HUES6 (cell line): ENCODE measurements around the gene GANAB.
"Not testable (repeated sequence)": the region's sequence is repeated elsewhere in the genome, so short reads cannot be mapped to it uniquely, and the experiment has no call there.

Source experiments
- H3K27ac ChIP-seq: 2 replicates; pipeline ENCODE4 v1.7.0; 2013; ENCODE audit warnings: low read depth, mild to moderate bottlenecking, low read length, inconsistent platforms
- H3K27me3 ChIP-seq: 2 replicates; pipeline ENCODE4 v1.6.1; 2013; ENCODE audit warnings: low read length; ENCODE audit not compliant: control insufficient read depth, insufficient read depth
- H3K36me3 ChIP-seq: 2 replicates; pipeline ENCODE4 v1.6.1; 2013; ENCODE audit warnings: low read length; ENCODE audit not compliant: control insufficient read depth, insufficient read depth
- H3K4me1 ChIP-seq: 2 replicates; pipeline ENCODE4 v1.6.1; 2013; ENCODE audit warnings: low read length; ENCODE audit not compliant: control insufficient read depth, insufficient read depth
- H3K4me3 ChIP-seq: 2 replicates; pipeline ENCODE4 v1.5.1; 2013; ENCODE audit warnings: low read depth, low read length
- H3K9ac ChIP-seq: one replicate; pipeline ENCODE4 v1.6.1; 2013; ENCODE audit warnings: mild to moderate bottlenecking, low read length
- H3K9me3 ChIP-seq: 2 replicates; pipeline ENCODE4 v1.6.1; 2013; ENCODE audit warnings: low read depth, low read length; ENCODE audit not compliant: control insufficient read depth, insufficient read depth

GANAB gene

GRCh38 chr11:62599069-62599696 is 47.2 kb downstream of the GANAB start:
- H3K27ac ChIP-seq: no peak overlapping the region
- H3K4me3 ChIP-seq: peak overlapping the region; percentile 13
- H3K9me3 ChIP-seq: no peaks in the 10 kb centered on the region
- peaks cover 18% of the 10 kb centered on the region for H3K27me3 ChIP-seq
- no peak overlapping the region for H3K9ac ChIP-seq
- H3K4me1 ChIP-seq: peaks cover 18% of the 10 kb centered on the region
- peaks cover 44% of the 10 kb centered on the region for H3K36me3 ChIP-seq

GRCh38 chr11:62595124-62595523 is 51.3 kb downstream of the GANAB start:
- Histone ChIP-seq H3K4me1 (peaks cover 16% of the 10 kb centered on the region), H3K4me3 (no peak overlapping the region), H3K27me3 (no peaks in the 10 kb centered on the region), H3K36me3 (peaks cover 54% of the 10 kb centered on the region), H3K27ac (no peak overlapping the region), H3K9ac (no peak overlapping the region), H3K9me3 (no peaks in the 10 kb centered on the region)

- Histone ChIP-seq H3K4me3 (no peak overlapping the region), H3K36me3 (peaks cover 54% of the 10 kb centered on the region), H3K27ac (no peak overlapping the region), H3K9me3 (no peaks in the 10 kb centered on the region), H3K9ac (no peak overlapping the region), H3K27me3 (no peaks in the 10 kb centered on the region), H3K4me1 (peaks cover 7% of the 10 kb centered on the region)
Measured at GRCh38 chr11:62593434-62594044, 52.9 kb downstream of the GANAB start.

- Histone ChIP-seq H3K27me3 (no peaks in the 10 kb centered on the region), H3K9me3 (no peaks in the 10 kb centered on the region), H3K27ac (no peak overlapping the region), H3K4me3 (no peak overlapping the region), H3K36me3 (peaks cover 53% of the 10 kb centered on the region), H3K4me1 (peaks cover 7% of the 10 kb centered on the region), H3K9ac (no peak overlapping the region)
Measured at GRCh38 chr11:62592989-62593421, 53.4 kb downstream of the GANAB start.

- H3K36me3 ChIP-seq: peaks cover 53% of the 10 kb centered on the region
- no peaks in the 10 kb centered on the region for H3K27me3 ChIP-seq
Measured at GRCh38 chr11:62592146-62592815, 54.1 kb downstream of the GANAB start.

GRCh38 chr11:62591448-62592145 is 54.8 kb downstream of the GANAB start, which contains the start of gene TUT1:
TSS of gene TUT1 (minus strand) at chr11:62591523. CDS start at chr11:62591485, 38 bp downstream.
- Histone ChIP-seq H3K4me1 (peaks cover 7% of the 10 kb centered on the region), H3K36me3 (peaks cover 51% of the 10 kb centered on the region), H3K27me3 (no peaks in the 10 kb centered on the region), H3K27ac (peak within 1 kb of the TSS; percentile 71), H3K9ac (peak within 1 kb of the TSS; percentile 81), H3K9me3 (no peaks in the 10 kb centered on the region), H3K4me3 (peak within 1 kb of the TSS; percentile 80)

More at GRCh38 chr11:62592146-62592815, 54.1 kb downstream of the GANAB start:
- Histone ChIP-seq H3K9ac (peak overlapping the region; percentile 81), H3K4me3 (peak overlapping the region; percentile 63), H3K9me3 (no peaks in the 10 kb centered on the region), H3K4me1 (peaks cover 7% of the 10 kb centered on the region), H3K27ac (peak overlapping the region; percentile 71; the same call in 1 of the 2 replicates)

- peaks cover 38% of the 10 kb centered on the region for H3K36me3 ChIP-seq
- no peak overlapping the region for H3K9ac ChIP-seq
- no peak overlapping the region for H3K27ac ChIP-seq
- no peaks in the 10 kb centered on the region for H3K27me3 ChIP-seq
- no peak overlapping the region for H3K4me3 ChIP-seq
- no peaks in the 10 kb centered on the region for H3K9me3 ChIP-seq
- peaks cover 7% of the 10 kb centered on the region for H3K4me1 ChIP-seq
Measured at GRCh38 chr11:62588966-62589637, 57.3 kb downstream of the GANAB start.

GRCh38 chr11:62585356-62585755 is 61.1 kb downstream of the GANAB start:
- H3K9me3 ChIP-seq, H3K27ac ChIP-seq, H3K9ac ChIP-seq, H3K27me3 ChIP-seq, H3K4me3 ChIP-seq, H3K4me1 ChIP-seq: not testable (repeated sequence)
- peaks cover 54% of the 10 kb centered on the region for H3K36me3 ChIP-seq

- H3K4me1 ChIP-seq, H3K4me3 ChIP-seq, H3K9ac ChIP-seq, H3K9me3 ChIP-seq, H3K27me3 ChIP-seq, H3K27ac ChIP-seq: not testable (repeated sequence)
- H3K36me3 ChIP-seq: peaks cover 62% of the 10 kb centered on the region
Measured at GRCh38 chr11:62581735-62582134, 64.7 kb downstream of the GANAB start.

GRCh38 chr11:62580959-62581715 is 65.3 kb downstream of the GANAB start:
- Histone ChIP-seq H3K27ac (no peak overlapping the region), H3K9ac (no peak overlapping the region), H3K9me3 (no peaks in the 10 kb centered on the region), H3K27me3 (no peaks in the 10 kb centered on the region), H3K36me3 (peaks cover 65% of the 10 kb centered on the region), H3K4me3 (no peak overlapping the region), H3K4me1 (no peaks in the 10 kb centered on the region)
